HL-60/S4 treated with retinoic acid at 250 ng/mL for 4 days and 3 days (cell line): Measurements from ENCODE around the gene NOTUM.
"Not testable (repeated sequence)": the region's sequence is repeated elsewhere in the genome, so short reads cannot be mapped to it uniquely, and the experiment has no call there.

Source experiments
- in situ Hi-C: fragments of 300-500 bp; cut with MboI; formaldehyde crosslinking; loops from 2 replicates; pipeline ENCODE4 v1.7.0; 2022; ENCODE audit warnings: low sequenced_read_pairs

Gene NOTUM

GRCh38 chr17:81926451-81927151 is 34.4 kb downstream of the NOTUM start:
- in situ Hi-C loops = no loop called here

GRCh38 chr17:81925860-81926450 is 35.0 kb downstream of the NOTUM start:
- in situ Hi-C loops = no loop called here

GRCh38 chr17:81924557-81925532 is 36.1 kb downstream of the NOTUM start:
- in situ Hi-C loops = no loop called here

- in situ Hi-C loops = no loop called here
These were observed 37.4 kb downstream of the NOTUM start for GRCh38 chr17:81923302-81924260.

- in situ Hi-C loops = no loop called here
These were observed 38.3 kb downstream of the NOTUM start for GRCh38 chr17:81922566-81923301.

- in situ Hi-C loops = no loop called here
These were observed 38.9 kb downstream of the NOTUM start for GRCh38 chr17:81921996-81922565.

GRCh38 chr17:81921537-81921862 is 39.5 kb downstream of the NOTUM start:
- in situ Hi-C loops = no loop called here

- in situ Hi-C loops = no loop called here
These were observed 40.1 kb downstream of the NOTUM start for GRCh38 chr17:81920612-81921536.

- in situ Hi-C loops = no loop called here
These were observed 42.0 kb downstream of the NOTUM start for GRCh38 chr17:81918832-81919545.

- in situ Hi-C loops = not testable (repeated sequence)
These were observed 42.7 kb downstream of the NOTUM start for GRCh38 chr17:81918333-81918669.

GRCh38 chr17:81917565-81918332 is 43.2 kb downstream of the NOTUM start, which contains the start of gene SIRT7:
Gene SIRT7, minus strand, starts transcription at chr17:81918176. Its CDS starts 45 bp downstream, at chr17:81918131.
- in situ Hi-C loops = no loop called here

- in situ Hi-C loops = no loop called here
These were observed 44.6 kb downstream of the NOTUM start for GRCh38 chr17:81916234-81917001.

- in situ Hi-C loops = no loop called here
These were observed 45.7 kb downstream of the NOTUM start for GRCh38 chr17:81915331-81915730.

GRCh38 chr17:81914103-81914850 is 46.7 kb downstream of the NOTUM start:
- in situ Hi-C loops = no loop called here

- in situ Hi-C loops = no loop called here
These were observed 47.4 kb downstream of the NOTUM start for GRCh38 chr17:81913394-81914102.
